ENCODE results near the gene NGF. TPM values are rescaled to one million over a fixed set of nuclear protein-coding genes. Genes with fewer than 3 reads are reported as not detected.
"Not testable (repeated sequence)": the region's sequence is repeated elsewhere in the genome, so short reads cannot be mapped to it uniquely, and the experiment has no call there.

Gene NGF
- total RNA-seq, 2 experiments from 2014 or later, result not detected

- H3K36me3 Mint-ChIP-seq (ENCODE audit: low read depth); CTCF ChIA-PET; H3K4me1 Mint-ChIP-seq; H3K4me3 Mint-ChIP-seq; POLR2A ChIA-PET; ATAC-seq; intact Hi-C loops (cut with DNase I, micrococcal nuclease); DNase-seq; H3K27ac Mint-ChIP-seq: not testable (repeated sequence)
- peaks cover 11% of the 10 kb centered on the region for H3K9me3 Mint-ChIP-seq (ENCODE audit: low read depth)
- H3K27me3 Mint-ChIP-seq, result peaks cover 11% of the 10 kb centered on the region
These were observed 21.9 kb upstream of the NGF start for GRCh38 chr1:115359787-115360452.

- Mint-ChIP-seq H3K27me3 (peaks cover 10% of the 10 kb centered on the region), H3K36me3 (ENCODE audit: low read depth) (no peaks in the 10 kb centered on the region), H3K4me1 (no peaks in the 10 kb centered on the region), H3K27ac (no peak overlapping the region), H3K9me3 (ENCODE audit: low read depth) (peaks cover 4% of the 10 kb centered on the region), H3K4me3 (no peak overlapping the region)
- ChIA-PET CTCF (no interaction called here), POLR2A (no interaction called here)
- intact Hi-C loops (cut with DNase I, micrococcal nuclease), result no loop called here
- DNase-seq (no peak), ATAC-seq (no peak)
These were observed 18.3 kb upstream of the NGF start for GRCh38 chr1:115356356-115356755.

GRCh38 chr1:115355069-115355468, 17.0 kb upstream of the NGF start:
- Mint-ChIP-seq H3K27me3 (peaks cover 10% of the 10 kb centered on the region), H3K27ac (no peak overlapping the region), H3K4me1 (no peaks in the 10 kb centered on the region), H3K4me3 (no peak overlapping the region), H3K9me3 (ENCODE audit: low read depth) (no peaks in the 10 kb centered on the region), H3K36me3 (ENCODE audit: low read depth) (no peaks in the 10 kb centered on the region)
- DNase-seq, result no peak
- ChIA-PET POLR2A (no interaction called here), CTCF (interaction anchor here (0.7 kb wide), 1 partner anchor 249 kb away, joined by 3 read pairs; no protein-coding TSS in a partner anchor)
- no peak for ATAC-seq
- intact Hi-C loops (cut with DNase I, micrococcal nuclease), result no loop called here

- Mint-ChIP-seq H3K27ac (no peak overlapping the region), H3K27me3 (peaks cover 10% of the 10 kb centered on the region), H3K9me3 (ENCODE audit: low read depth) (no peaks in the 10 kb centered on the region), H3K4me3 (no peak overlapping the region), H3K36me3 (ENCODE audit: low read depth) (no peaks in the 10 kb centered on the region), H3K4me1 (no peaks in the 10 kb centered on the region)
- ChIA-PET CTCF (no interaction called here), POLR2A (no interaction called here)
- ATAC-seq (no peak), DNase-seq (no peak)
- intact Hi-C loops (cut with DNase I, micrococcal nuclease), result no loop called here
These were observed 13.1 kb upstream of the NGF start for GRCh38 chr1:115351143-115351542.

- CTCF ChIA-PET, result no interaction called here
- H3K27me3 Mint-ChIP-seq, result peaks cover 6% of the 10 kb centered on the region
- ATAC-seq, result no peak
These were observed 10.6 kb upstream of the NGF start for GRCh38 chr1:115348636-115349035.

GRCh38 chr1:115347282-115347681, 9.2 kb upstream of the NGF start:
- ATAC-seq, result no peak

More at GRCh38 chr1:115348636-115349035, 10.6 kb upstream of the NGF start:
- intact Hi-C loops (cut with DNase I, micrococcal nuclease), result no loop called here
- Mint-ChIP-seq H3K4me1 (no peaks in the 10 kb centered on the region), H3K27ac (no peak overlapping the region), H3K36me3 (ENCODE audit: low read depth) (no peaks in the 10 kb centered on the region), H3K9me3 (ENCODE audit: low read depth) (no peaks in the 10 kb centered on the region), H3K4me3 (no peak overlapping the region)
- DNase-seq, result no peak
- POLR2A ChIA-PET, result no interaction called here

GRCh38 chr1:115343200-115343737, 5.2 kb upstream of the NGF start:
- no peak overlapping the region for H3K27ac Mint-ChIP-seq
- no peaks in the 10 kb centered on the region for H3K4me1 Mint-ChIP-seq
- no peak for DNase-seq
- peaks cover 18% of the 10 kb centered on the region for H3K27me3 Mint-ChIP-seq
- H3K4me3 Mint-ChIP-seq, result no peak overlapping the region
- no peaks in the 10 kb centered on the region for H3K9me3 Mint-ChIP-seq (ENCODE audit: low read depth)
- H3K36me3 Mint-ChIP-seq (ENCODE audit: low read depth), result no peaks in the 10 kb centered on the region
- CTCF ChIA-PET, result no interaction called here
- no peak for ATAC-seq
- POLR2A ChIA-PET, result no interaction called here
- intact Hi-C loops (cut with DNase I, micrococcal nuclease), result no loop called here

More at GRCh38 chr1:115347282-115347681, 9.2 kb upstream of the NGF start:
- H3K36me3 Mint-ChIP-seq (ENCODE audit: low read depth), result no peaks in the 10 kb centered on the region
- POLR2A ChIA-PET, result no interaction called here
- CTCF ChIA-PET, result no interaction called here
- no peak for DNase-seq
- intact Hi-C loops (cut with DNase I, micrococcal nuclease), result no loop called here
- H3K4me3 Mint-ChIP-seq, result no peak overlapping the region
- no peaks in the 10 kb centered on the region for H3K9me3 Mint-ChIP-seq (ENCODE audit: low read depth)
- peaks cover 6% of the 10 kb centered on the region for H3K27me3 Mint-ChIP-seq
- no peak overlapping the region for H3K27ac Mint-ChIP-seq
- no peaks in the 10 kb centered on the region for H3K4me1 Mint-ChIP-seq

GRCh38 chr1:115341948-115342347, 3.9 kb upstream of the NGF start:
- Mint-ChIP-seq H3K4me3 (no peak overlapping the region), H3K27ac (no peak overlapping the region), H3K36me3 (ENCODE audit: low read depth) (no peaks in the 10 kb centered on the region), H3K4me1 (no peaks in the 10 kb centered on the region), H3K27me3 (peaks cover 26% of the 10 kb centered on the region), H3K9me3 (ENCODE audit: low read depth) (no peaks in the 10 kb centered on the region)
- ATAC-seq, result no peak
- ChIA-PET CTCF (interaction anchor here (1.1 kb wide), 1 partner anchor 9 kb away, joined by 3 read pairs; no protein-coding TSS in a partner anchor), POLR2A (no interaction called here)
- DNase-seq, result no peak
- intact Hi-C loops (cut with DNase I, micrococcal nuclease), result no loop called here

- ChIA-PET POLR2A (no interaction called here), CTCF (no interaction called here)
- Mint-ChIP-seq H3K27me3 (peaks cover 35% of the 10 kb centered on the region), H3K9me3 (ENCODE audit: low read depth) (no peaks in the 10 kb centered on the region), H3K4me1 (no peaks in the 10 kb centered on the region), H3K36me3 (ENCODE audit: low read depth) (no peaks in the 10 kb centered on the region), H3K4me3 (no peak overlapping the region), H3K27ac (no peak overlapping the region)
- DNase-seq (no peak), ATAC-seq (no peak)
- intact Hi-C loops (cut with DNase I, micrococcal nuclease), result no loop called here
These were observed 2.8 kb upstream of the NGF start for GRCh38 chr1:115340879-115341278.

- no peak overlapping the region for H3K27ac Mint-ChIP-seq
- H3K36me3 Mint-ChIP-seq (ENCODE audit: low read depth), result no peaks in the 10 kb centered on the region
- no peaks in the 10 kb centered on the region for H3K4me1 Mint-ChIP-seq
- no peak for DNase-seq
- ChIA-PET CTCF (interaction anchor here (1.3 kb wide), 1 partner anchor 131 kb away, joined by 3 read pairs; no protein-coding TSS in a partner anchor), POLR2A (no interaction called here)
- intact Hi-C loops (cut with DNase I, micrococcal nuclease), result no loop called here
- ATAC-seq, result no peak
- H3K9me3 Mint-ChIP-seq (ENCODE audit: low read depth), result no peaks in the 10 kb centered on the region
- no peak overlapping the region for H3K4me3 Mint-ChIP-seq
- peaks cover 41% of the 10 kb centered on the region for H3K27me3 Mint-ChIP-seq
These were observed 390 bp upstream of the NGF start for GRCh38 chr1:115338457-115338820.

- Mint-ChIP-seq H3K4me3 (no peak overlapping the region), H3K4me1 (no peaks in the 10 kb centered on the region), H3K27me3 (peaks cover 42% of the 10 kb centered on the region), H3K36me3 (ENCODE audit: low read depth) (no peaks in the 10 kb centered on the region), H3K9me3 (ENCODE audit: low read depth) (no peaks in the 10 kb centered on the region), H3K27ac (no peak overlapping the region)
- CTCF ChIA-PET, result no interaction called here
- DNase-seq (no peak), ATAC-seq (no peak)
- intact Hi-C loops (cut with DNase I, micrococcal nuclease), result no loop called here
- POLR2A ChIA-PET, result no interaction called here
These were observed 795 bp downstream of the NGF start for GRCh38 chr1:115337276-115337632.

GRCh38 chr1:115336741-115337140, 1.3 kb downstream of the NGF start:
- ChIA-PET POLR2A (no interaction called here), CTCF (no interaction called here)
- intact Hi-C loops (cut with DNase I, micrococcal nuclease), result no loop called here
- DNase-seq (no peak), ATAC-seq (no peak)
- H3K9me3 Mint-ChIP-seq (ENCODE audit: low read depth), result no peaks in the 10 kb centered on the region
- no peak overlapping the region for H3K27ac Mint-ChIP-seq
- no peak overlapping the region for H3K4me3 Mint-ChIP-seq
- no peaks in the 10 kb centered on the region for H3K36me3 Mint-ChIP-seq (ENCODE audit: low read depth)
- H3K4me1 Mint-ChIP-seq, result no peaks in the 10 kb centered on the region
- peaks cover 39% of the 10 kb centered on the region for H3K27me3 Mint-ChIP-seq

Measured in activated CD4-positive, alpha-beta T cell treated with anti-CD3 and anti-CD28 coated beads for 36 hours (primary cell).